Stimulated activated naive CD8-positive, alpha-beta T cell treated with anti-CD3 and anti-CD28 coated beads, Interleukin-15, Interleukin-2, amounts not matched to agents 100 U/mL and 50 U/mL, for 24 hours (primary cell): ENCODE data around the gene TBC1D20.

ENCODE experiments used
- ATAC-seq: fragments of 150-1000 bp; cut with Tn5 transposase; one replicate; pipeline ENCODE4 v1.10.0; 2021
- DNase-seq: peaks from one replicate; pipeline ENCODE4 v3.0.0; 2021

TBC1D20 gene

GRCh38 chr20:419556-420165, 42.7 kb downstream of the TBC1D20 start:
- no peak for DNase-seq
- no peak for ATAC-seq

DNA sequence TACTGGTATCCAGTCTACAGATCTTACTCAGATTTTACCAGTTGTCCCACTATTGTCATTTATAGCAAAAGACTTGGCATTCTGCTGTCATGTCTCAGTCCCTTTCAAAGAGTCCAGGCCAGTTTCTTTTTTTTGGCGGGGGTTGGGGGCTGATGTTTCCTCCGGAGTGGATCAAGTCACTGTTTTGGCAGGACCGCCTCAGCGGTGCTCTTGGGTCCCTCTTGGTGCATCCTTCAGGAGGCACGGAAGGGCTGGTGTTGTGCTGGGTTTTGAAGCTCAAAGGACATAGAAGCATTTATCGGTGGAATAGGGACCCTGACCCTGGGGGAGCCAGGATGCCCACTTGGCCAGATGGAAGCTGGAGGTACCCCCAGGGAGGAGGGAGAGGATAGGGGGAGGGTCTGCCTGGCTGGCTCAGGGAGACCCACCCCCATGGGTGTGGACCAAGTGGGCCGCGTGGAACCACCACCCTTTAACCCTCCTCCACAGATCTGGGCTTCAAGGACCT, 43.4 kb downstream of the TBC1D20 start:
- DNase-seq: no peak
- no peak for ATAC-seq

DNA sequence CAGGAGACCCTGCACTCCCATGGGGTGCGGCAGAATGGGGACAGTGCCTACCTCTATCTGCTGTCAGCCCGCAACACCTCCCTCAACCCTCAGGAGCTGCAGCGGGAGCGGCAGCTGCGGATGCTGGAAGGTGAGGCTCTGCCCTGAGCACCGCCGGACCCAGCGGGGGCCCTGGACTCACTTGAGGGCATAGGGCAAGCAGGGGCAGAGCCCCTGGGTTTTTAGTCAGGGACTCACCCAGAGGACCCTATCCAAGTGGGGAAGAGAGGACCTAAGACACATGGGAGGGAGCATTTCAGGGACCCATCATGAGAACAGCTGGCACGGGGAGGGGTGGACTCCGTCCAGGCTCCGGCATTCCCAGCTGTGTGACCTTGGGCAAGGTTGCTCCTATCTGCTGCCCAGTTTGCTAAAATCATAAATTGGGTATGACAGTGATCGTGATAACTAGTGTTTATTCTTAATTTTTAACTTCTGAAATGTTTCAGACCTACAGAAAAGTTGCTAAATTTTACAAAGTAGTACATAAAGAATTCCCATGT, 44.5 kb downstream of the TBC1D20 start:
- ATAC-seq (no peak), DNase-seq (no peak)

DNA sequence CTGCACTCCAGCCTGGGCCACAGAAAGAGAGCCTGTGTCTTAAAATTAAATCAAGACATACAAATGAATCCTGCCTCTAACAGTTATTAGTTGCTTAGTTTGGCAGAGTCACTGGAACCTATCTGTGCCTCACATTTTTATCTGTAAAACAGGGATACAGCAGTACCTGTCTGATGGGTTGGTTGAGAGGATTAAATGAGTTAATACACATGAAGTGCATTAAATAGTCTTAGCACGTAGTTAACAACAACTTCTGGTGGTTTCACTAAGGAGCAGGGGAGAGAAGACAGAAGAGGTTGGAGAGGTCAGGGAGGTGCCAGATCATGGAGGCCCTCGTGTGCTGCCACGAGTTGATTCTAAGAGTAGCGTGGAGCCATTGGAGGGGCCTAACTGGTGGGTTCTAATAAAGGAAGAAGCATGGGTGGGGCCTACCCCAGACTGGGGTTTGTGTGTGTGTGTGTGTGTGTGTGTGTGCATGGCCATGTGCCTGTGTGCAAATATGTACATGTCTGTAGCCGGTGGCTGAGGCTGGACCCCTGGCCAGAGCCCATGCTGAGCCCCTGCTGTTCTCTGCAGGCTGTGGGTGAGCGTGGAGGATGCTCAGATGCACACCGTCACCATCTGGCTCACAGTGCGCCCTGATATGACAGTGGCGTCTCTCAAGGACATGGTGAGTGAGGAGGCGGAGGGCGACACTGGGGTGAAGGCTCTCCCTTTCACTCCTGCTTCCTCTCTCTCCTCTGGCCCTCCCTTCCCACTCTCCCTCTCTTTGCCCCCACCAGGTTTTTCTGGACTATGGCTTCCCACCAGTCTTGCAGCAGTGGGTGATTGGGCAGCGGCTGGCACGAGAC, 45.2 kb downstream of the TBC1D20 start:
- DNase-seq: no peak
- no peak for ATAC-seq

DNA sequence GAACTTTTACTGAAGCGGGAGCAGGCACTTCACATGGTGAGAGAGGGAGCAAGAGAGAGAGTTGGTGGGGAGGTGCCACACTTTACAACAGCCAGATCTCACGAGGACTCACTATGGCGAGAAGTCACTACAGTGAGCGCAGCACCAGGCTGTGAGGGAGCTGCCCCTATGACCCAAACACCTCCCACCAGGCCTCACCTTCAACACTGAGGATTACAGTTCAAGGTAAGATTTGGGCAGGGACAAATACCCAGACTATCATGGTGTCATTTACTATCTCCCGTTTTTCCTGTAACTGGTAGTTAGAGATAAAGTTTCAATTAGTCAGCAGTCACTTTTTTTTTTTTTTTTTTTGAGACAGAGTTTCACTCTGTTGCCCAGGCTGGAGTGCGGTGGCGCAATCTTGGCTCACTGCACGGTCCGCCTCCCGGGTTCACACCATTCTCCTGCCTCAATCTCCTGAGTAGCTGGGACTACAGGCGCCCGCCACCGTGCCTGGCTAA, 46.5 kb downstream of the TBC1D20 start:
- no peak for DNase-seq
- no peak for ATAC-seq

DNA sequence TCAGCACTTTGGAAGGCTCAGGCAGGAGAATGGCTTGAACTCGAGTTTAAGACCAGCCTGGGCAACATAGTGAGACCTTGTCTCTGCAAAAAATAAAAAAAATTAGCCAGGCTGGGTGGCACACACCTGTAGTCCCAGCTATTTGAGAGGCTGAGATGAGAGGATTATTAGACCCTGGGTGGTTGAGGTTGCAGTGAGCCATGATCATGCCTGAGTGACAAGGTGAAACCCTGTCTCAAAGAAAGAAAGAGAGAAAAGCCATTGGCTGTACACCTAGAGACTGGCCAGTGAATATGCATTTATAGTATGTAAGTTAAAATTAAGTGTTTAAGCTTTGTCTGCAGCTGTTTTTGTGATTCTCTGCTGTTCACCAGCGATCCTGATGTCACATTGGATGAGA, 48.2 kb downstream of the TBC1D20 start:
- ATAC-seq: no peak
- no peak for DNase-seq

- no peak for ATAC-seq
These were observed 50.3 kb downstream of the TBC1D20 start for GRCh38 chr20:412081-412480.

DNA sequence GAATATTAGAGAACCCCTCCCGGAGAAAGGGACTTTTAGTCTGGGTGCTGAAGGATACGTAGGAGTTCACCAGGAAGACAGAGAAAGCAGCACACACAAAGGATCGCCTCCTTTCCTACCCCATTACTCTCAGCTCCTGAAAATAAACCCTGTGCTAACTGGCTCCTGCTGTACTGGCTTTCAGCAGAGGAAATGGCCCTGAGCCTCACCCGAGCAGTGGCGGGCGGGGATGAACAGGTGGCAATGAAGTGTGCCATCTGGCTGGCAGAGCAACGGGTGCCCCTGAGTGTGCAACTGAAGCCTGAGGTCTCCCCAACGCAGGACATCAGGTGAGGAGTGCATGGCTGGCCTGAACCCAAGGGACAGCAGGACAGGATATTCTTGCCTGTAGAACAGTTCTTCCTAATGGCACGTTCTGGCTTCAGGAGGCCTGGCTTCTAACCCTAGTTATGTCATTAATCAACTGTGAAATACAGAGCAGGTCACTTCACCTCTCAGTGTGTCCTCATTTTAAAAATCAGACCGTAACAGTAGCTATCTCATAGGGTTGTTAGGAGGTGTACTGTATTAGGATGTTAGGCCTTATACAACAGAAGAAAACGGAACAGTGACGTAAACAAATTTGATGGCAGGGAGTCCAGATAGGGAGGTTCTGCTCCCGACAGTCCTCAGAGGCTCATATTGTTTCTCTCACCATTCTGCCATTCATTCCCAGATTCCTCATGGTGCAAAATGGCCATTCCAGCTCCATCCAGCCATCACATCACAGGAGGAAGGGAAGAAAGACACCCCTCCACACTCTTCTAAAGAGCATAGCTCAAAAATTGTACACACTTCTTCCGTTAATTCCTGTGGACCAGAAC, 52.4 kb downstream of the TBC1D20 start:
- ATAC-seq: no peak
- DNase-seq: peak; percentile 21

More at GRCh38 chr20:412081-412480, 50.3 kb downstream of the TBC1D20 start:
- no peak for DNase-seq

DNA sequence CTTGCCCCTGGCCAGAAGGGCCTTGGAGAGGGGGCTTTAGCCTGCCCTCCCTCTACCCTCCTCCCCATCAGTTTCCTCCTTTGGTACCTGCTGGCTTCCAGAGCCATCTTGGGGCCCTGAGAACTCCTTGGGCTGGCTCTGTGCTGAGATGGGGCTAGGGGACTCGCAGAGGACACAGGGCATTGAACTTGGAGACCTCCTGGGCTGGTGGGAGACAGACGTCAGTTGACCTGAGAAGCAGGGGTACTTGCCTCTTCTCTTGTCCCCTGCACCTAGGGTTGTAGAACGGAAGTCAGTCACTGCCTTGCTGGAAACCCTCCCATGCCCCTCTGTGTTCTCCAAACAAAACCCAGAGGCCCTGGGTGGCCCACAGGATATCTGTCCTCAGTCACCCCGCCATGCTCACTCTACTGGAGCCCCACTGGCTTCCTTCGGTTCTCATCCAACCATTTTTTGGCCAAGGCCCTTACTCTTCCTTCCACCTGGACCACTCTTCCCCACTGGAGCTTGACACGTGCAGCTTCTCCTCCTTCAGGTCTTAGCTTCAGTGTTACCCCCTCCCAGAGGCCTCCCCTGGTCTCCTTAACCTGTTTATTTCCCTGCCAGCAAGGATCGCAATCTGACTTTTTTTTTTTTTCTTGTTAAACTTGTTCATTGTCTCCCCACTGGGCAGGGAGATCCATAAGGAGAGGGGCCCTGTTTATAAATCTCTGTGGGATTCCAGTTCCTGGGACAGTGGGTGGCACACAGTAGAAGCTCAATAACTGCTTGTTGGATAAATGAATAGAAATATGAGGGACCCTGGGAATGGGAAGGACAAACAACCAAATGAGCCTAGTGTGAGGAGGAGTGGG, 53.3 kb downstream of the TBC1D20 start:
- ATAC-seq (peak; percentile 24), DNase-seq (peak; percentile 37)

- DNase-seq: peak; percentile 90
- ATAC-seq: peak; percentile 71
These were observed 54.1 kb downstream of the TBC1D20 start, which contains the start of gene RBCK1 for GRCh38 chr20:407953-408842. RBCK1 (plus strand) TSS chr20:408299; CDS start chr20:408758, 459 bp downstream.

DNA sequence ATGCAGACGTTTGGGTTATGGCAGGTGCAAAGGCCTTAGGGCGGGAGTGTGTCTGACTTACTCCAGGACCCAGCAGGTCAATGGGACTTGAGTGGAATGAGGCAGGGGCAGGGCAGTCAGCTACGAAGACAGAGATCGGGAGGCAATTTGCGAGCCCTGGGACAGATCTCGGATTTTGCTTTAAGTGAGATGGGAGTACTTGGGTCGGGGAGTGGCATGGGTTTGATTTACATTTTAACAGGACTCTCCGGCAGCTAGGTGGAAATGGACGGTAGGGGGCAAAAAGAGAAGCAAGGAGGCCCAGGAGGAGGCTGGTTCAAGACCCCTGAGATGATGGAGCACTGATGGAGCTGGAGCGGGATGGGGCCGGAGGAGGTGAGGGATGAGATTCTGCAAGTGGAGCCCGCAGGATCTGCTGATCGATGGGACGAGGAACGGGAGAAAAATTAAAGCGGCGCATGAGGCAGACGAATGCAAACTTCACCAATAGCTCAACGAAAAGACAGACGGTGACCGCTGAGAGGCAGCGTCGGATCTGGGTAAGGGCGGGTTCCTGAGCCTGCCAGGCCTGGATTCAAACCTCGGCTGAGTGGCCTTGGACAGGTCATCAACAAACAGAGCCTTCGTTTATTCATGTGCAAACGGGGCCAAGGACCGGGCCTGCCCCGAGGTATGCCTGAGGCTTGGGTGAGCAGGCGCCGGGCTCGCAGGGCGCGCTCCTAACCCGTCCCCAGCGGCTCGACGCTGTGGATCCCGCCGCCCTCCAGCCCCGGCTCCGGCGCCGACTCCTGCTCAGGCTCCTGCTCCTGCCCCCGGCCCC, 55.0 kb downstream of the TBC1D20 start:
- DNase-seq: peak; percentile 76

GRCh38 chr20:406200-407132, 55.9 kb downstream of the TBC1D20 start:
- ATAC-seq (no peak), DNase-seq (no peak)

More for the DNA sequence above, 55.0 kb downstream of the TBC1D20 start:
- ATAC-seq: peak; percentile 76

DNA sequence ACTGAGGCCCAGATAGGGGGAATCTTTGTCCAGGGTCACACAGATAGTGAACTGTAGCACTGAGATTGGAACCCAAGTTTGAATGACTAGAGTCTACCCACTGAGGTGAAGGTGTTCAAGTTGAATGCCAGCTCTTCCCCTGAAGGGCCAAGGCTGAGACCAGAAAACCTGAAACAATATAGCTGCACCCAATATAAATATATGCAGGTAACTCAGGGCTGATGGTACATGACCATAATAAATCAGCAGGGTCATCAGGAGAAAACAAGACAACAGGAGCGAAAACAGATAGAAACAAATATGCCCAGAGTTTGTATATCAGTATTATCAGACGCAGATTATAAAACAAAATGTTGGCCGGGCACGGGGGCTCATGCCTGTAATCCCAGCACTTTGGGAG, 58.2 kb downstream of the TBC1D20 start:
- ATAC-seq (no peak), DNase-seq (no peak)

GRCh38 chr20:403582-403957, 58.8 kb downstream of the TBC1D20 start:
- DNase-seq: no peak
- ATAC-seq: no peak

- no peak for DNase-seq
- ATAC-seq: no peak
These were observed 59.3 kb downstream of the TBC1D20 start for GRCh38 chr20:402898-403581.

- DNase-seq (no peak), ATAC-seq (no peak)
These were observed 59.8 kb downstream of the TBC1D20 start for GRCh38 chr20:402496-402885.
